ENCODE data around the gene ACSM6. TPM values are rescaled to one million over a fixed set of nuclear protein-coding genes. Genes with fewer than 3 reads are reported as not detected.

The ACSM6 gene
- total and polyA plus RNA-seq, 8 donors: 0.51 to 4.3 (median 1.6) TPM

DNA sequence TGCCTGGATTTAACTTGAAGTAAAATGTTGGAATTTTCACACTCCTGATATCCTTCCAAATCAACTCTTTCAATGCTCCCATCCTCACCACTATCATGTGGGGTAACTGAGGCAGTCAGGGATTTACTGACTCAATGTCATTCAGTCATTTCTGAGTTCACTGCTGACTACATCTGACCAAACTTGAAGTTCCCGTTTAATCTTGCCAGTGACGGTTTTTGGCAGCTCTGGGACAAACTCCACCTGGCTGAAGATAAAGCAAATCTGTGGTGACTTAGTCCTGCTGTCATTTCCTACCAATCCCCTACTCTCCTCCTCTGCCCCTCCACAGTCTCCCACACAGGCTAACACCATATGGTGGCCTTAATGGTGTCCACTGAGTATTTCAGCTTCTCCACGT, 22.7 kb upstream of the ACSM6 start:
- FAIRE-seq (no peak), DNase-seq (no peak), ATAC-seq (peak in 1 of 4 donors; percentile 34)
- intact Hi-C loops (cut with DNase I): no loop called here
- no peaks in the 10 kb centered on the region for H3K27me3 ChIP-seq
- no peak overlapping the region for H3K27ac ChIP-seq
- peaks cover 0 to 9% (median 0%) of the 10 kb centered on the region in 3 donors for H3K4me1 ChIP-seq
- no peak overlapping the region for H3K4me3 ChIP-seq
- TF ChIP-seq CTCF (IDR thresholded peaks at IDR 0.05): no peak
- no peaks in the 10 kb centered on the region for H3K36me3 ChIP-seq
- WGBS, 2 donors: 28 to 37% methylated on average over 3 of the region's 3 CpGs
- H3K9me3 ChIP-seq: no peaks in the 10 kb centered on the region

DNA sequence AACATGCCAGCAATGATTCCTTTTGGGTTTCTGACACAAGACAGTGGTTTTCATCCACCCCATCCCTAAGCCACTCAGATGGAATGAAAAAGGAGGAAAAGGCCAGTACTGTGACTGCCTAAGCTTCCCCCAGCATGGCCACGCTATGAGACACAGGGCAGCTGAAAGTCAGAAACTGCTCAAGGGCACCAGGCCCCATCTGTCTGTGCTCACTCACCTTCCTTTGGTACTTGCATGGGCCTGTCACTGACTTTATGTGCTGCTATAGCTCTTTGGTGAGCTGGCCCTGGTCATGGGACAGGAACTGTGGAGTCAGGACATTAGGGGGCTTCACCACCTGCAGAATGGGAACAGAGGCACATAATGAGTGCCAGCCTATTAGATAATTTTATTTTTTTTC, 21.2 kb upstream of the ACSM6 start:
- TF ChIP-seq CTCF (IDR thresholded peaks at IDR 0.05): no peak
- no peak overlapping the region for H3K4me3 ChIP-seq
- H3K27me3 ChIP-seq: no peaks in the 10 kb centered on the region
- no peaks in the 10 kb centered on the region for H3K36me3 ChIP-seq
- 93 to 94% methylated on average over 1 of the region's 1 CpG for WGBS, 2 donors
- FAIRE-seq (no peak), ATAC-seq (no peak), DNase-seq (no peak)
- no peak overlapping the region for H3K27ac ChIP-seq
- H3K9me3 ChIP-seq: no peaks in the 10 kb centered on the region
- intact Hi-C loops (cut with DNase I): no loop called here
- H3K4me1 ChIP-seq: peaks cover 0 to 17% (median 6%) of the 10 kb centered on the region in 3 donors

DNA sequence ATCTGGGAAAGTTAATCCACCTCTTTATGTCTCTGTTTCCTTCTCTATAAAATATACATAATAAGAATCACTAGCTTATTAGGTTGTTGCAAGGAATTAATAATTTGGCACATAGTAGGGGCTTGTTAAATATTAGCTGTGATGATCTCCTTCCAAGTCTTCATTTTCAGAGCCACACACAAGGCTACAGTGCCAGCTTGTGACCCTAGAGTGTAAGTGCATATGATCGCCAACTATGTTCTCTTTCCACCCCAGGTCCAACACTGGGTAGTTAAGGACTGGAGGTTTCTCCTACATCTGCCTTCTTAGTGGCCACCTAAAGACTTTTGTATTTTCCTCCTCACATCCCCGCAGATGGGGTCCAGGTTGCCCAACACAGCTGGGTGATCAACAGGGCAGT, 17.9 kb upstream of the ACSM6 start:
- FAIRE-seq: no peak
- Histone ChIP-seq H3K4me3 (no peak overlapping the region), H3K9me3 (no peaks in the 10 kb centered on the region), H3K4me1 (peaks cover 13 to 47% (median 21%) of the 10 kb centered on the region in 3 donors), H3K27me3 (no peaks in the 10 kb centered on the region), H3K36me3 (no peaks in the 10 kb centered on the region), H3K27ac (no peak overlapping the region)
- intact Hi-C loops (cut with DNase I): no loop called here
- no peak for TF ChIP-seq CTCF (IDR thresholded peaks at IDR 0.05)
- peak in 1 of 4 donors; percentile 42 for ATAC-seq
- WGBS, 2 donors: 98 to 100% methylated on average over 2 of the region's 2 CpGs
- no peak for DNase-seq

DNA sequence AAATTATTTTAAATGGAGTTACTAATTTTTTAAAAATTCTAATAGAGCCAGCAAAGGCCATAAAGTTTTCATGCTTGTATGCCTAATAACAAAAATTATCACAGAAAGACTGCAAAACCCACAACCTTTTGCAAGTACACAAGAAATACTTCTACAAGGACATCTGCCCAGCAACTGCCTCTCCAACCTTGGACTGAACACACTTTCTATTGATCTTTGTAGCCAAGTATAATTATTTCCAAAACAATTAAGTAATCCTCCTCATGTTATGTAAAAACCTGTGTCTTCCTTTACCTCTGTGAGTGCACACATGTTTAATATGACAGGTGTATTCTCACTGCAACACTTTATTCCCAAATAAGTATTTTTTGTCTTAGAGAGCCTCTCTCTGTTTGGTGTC, 16.6 kb upstream of the ACSM6 start:
- no peak for DNase-seq
- Histone ChIP-seq H3K4me1 (peaks cover 24 to 51% (median 29%) of the 10 kb centered on the region in 3 donors), H3K4me3 (no peak overlapping the region), H3K27me3 (no peaks in the 10 kb centered on the region), H3K9me3 (no peaks in the 10 kb centered on the region), H3K36me3 (no peaks in the 10 kb centered on the region), H3K27ac (peak overlapping the region in 3 of 4 donors; percentile 8 to 58 (median 50))
- intact Hi-C loops (cut with DNase I): no loop called here
- no peak for FAIRE-seq
- TF ChIP-seq CTCF (IDR thresholded peaks at IDR 0.05): no peak
- peak; percentile 21 to 39 (median 26) for ATAC-seq

GRCh38 chr10:95178266-95178665, 15.8 kb upstream of the ACSM6 start:
- no peak for TF ChIP-seq CTCF (IDR thresholded peaks at IDR 0.05)
- no peaks in the 10 kb centered on the region for H3K27me3 ChIP-seq
- H3K4me1 ChIP-seq: peaks cover 24 to 52% (median 29%) of the 10 kb centered on the region in 3 donors
- H3K9me3 ChIP-seq: no peaks in the 10 kb centered on the region
- H3K27ac ChIP-seq: peak overlapping the region in 2 of 4 donors; percentile 50 to 58
- WGBS, 2 donors: 2 to 5% methylated on average over 1 of the region's 1 CpG
- no peaks in the 10 kb centered on the region for H3K36me3 ChIP-seq
- FAIRE-seq: no peak
- peak in 2 of 4 donors; percentile 7 to 37 for ATAC-seq
- intact Hi-C loops (cut with DNase I): no loop called here
- no peak for DNase-seq
- no peak overlapping the region for H3K4me3 ChIP-seq

Data from pancreas (tissue), 10 donors.